C4-2B (cell line): ENCODE results near the gene MYO7B.

Experiments
- ZFX ChIP-seq: fragments of 450-650 bp; IDR thresholded peaks from 2 replicates; pipeline ENCODE4 v1.6.1; 2017
- TF ChIP-seq, protein P1 (sequence below): fragments of 450-650 bp; conservative IDR thresholded peaks from 2 replicates; pipeline ENCODE4 v1.5.1; 2017; ENCODE audit warnings: mild to moderate bottlenecking

DNA sequence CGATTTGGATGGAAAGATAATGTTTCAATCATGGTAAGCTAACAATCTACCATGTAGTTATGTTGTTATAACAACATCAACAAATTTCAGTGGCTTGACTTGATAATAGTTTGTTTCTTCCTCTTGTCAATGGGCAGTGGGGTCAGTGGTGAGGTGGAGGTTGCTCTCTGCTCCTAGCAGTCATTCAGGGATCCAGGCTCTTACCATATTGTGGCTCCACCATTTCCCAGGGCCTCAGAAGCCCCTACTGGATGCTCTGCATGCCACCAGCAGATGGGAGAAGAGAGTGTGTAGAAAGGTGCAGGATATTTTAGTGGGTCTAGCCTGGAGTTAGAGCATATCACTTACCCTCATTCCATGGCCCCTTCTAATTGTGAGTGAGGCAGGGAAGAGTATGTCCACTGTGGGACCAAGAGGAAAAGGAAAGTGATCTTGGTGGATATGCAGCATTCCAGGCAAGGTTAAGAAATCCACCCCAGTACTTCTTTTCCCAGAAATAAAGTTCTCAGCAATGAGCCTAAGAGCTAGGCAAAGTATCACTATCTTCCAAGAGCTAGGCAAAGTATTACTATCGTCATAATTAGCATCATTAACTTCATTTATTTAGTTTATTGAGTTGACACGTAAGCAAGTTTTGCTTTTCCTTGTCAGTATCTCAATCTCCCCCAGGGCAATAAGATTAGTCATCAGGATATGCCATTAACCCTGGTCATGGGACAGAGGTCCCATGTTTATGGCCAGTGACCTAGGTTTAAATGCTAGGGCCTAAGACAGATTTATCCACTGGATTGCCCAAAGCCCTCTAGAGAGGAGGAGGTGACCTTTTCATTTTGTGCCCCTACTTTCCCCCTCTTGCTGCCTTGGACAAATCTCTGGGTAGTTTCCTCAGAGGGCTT, 5.0 kb upstream of the MYO7B start:
- TF ChIP-seq, protein P1, sequence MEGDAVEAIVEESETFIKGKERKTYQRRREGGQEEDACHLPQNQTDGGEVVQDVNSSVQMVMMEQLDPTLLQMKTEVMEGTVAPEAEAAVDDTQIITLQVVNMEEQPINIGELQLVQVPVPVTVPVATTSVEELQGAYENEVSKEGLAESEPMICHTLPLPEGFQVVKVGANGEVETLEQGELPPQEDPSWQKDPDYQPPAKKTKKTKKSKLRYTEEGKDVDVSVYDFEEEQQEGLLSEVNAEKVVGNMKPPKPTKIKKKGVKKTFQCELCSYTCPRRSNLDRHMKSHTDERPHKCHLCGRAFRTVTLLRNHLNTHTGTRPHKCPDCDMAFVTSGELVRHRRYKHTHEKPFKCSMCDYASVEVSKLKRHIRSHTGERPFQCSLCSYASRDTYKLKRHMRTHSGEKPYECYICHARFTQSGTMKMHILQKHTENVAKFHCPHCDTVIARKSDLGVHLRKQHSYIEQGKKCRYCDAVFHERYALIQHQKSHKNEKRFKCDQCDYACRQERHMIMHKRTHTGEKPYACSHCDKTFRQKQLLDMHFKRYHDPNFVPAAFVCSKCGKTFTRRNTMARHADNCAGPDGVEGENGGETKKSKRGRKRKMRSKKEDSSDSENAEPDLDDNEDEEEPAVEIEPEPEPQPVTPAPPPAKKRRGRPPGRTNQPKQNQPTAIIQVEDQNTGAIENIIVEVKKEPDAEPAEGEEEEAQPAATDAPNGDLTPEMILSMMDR: no peak
- TF ChIP-seq ZFX: no peak
